ENCODE results near the gene PIF1. TPM values are rescaled to one million over a fixed set of nuclear protein-coding genes. Genes with fewer than 3 reads are reported as not detected.
"Not testable (repeated sequence)": the region's sequence is repeated elsewhere in the genome, so short reads cannot be mapped to it uniquely, and the experiment has no call there.

Gene PIF1
- total RNA-seq, 2 donors from 2014 or later, result 1.1 to 9.0 TPM

- Histone ChIP-seq H3K27me3 (replicated peaks; ENCODE audit: insufficient read depth) (no peaks in the 10 kb centered on the region), H3K9me3 (no peaks in the 10 kb centered on the region), H3K36me3 (no peaks in the 10 kb centered on the region), H3K4me1 (ENCODE audit: control insufficient read depth in 1 of 2, low read depth in 2 of 2) (peaks cover 0 to 9% of the 10 kb centered on the region in 2 donors), H3K27ac (no peak overlapping the region), H3K4me3 (no peak overlapping the region)
- no peak for TF ChIP-seq CTCF (IDR thresholded peaks at IDR 0.05)
- no peak for ATAC-seq (ENCODE audit: insufficient number of reproducible peaks, low FRiP score, low read depth)
- no peak for DNase-seq (ENCODE audit: low spot score)
These were observed 18.2 kb downstream of the PIF1 start for GRCh38 chr15:64807051-64807749.

DNA sequence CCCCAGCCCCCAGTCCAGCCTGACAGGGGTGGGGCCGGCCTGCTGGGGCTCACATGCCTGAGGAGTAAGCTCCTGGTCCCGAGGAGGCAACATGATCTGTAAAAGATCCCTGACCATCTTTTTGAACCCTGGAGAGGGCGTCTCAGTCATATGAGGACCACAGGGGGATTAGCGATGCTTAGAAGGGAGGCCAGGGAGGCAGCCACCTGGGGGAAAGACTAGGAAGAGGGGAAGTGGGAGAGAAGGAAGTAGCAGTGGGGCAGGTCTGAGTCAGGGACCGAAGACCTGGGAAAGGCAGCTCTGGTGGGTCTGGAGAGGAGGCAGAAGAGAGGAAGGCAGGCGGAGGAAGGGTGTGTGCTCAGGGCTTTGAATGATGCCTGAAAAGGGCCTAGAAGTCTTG lies 18.9 kb downstream of the PIF1 start:
- TF ChIP-seq CTCF (IDR thresholded peaks at IDR 0.05), result no peak
- ATAC-seq (ENCODE audit: insufficient number of reproducible peaks, low FRiP score, low read depth), result no peak
- Histone ChIP-seq H3K9me3 (no peaks in the 10 kb centered on the region), H3K27me3 (replicated peaks; ENCODE audit: insufficient read depth) (no peaks in the 10 kb centered on the region), H3K4me3 (no peak overlapping the region), H3K36me3 (no peaks in the 10 kb centered on the region), H3K27ac (no peak overlapping the region), H3K4me1 (ENCODE audit: control insufficient read depth in 1 of 2, low read depth in 2 of 2) (peaks cover 0 to 14% of the 10 kb centered on the region in 2 donors)
- DNase-seq (ENCODE audit: low spot score), result no peak

DNA sequence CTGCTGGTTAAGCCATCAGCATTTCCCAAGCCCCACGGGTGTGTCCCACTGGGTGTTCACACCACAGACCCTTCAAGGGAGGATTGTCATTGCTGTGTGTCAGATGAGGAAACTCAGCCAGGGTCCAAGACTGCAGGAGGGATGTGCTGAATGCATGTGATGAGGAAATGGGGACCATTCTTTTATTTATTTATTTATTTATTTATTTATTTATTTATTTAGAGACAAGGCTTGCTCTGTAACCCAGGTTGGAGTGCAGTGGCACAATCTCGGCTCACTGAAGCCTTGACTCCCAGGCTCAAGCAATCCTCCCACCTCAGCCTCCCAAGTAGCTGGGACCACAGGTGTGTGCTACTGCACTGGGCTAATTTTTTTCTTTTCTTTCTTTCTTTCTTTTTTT lies 20.8 kb downstream of the PIF1 start:
- H3K27ac ChIP-seq, result no peak overlapping the region
- ATAC-seq (ENCODE audit: insufficient number of reproducible peaks, low FRiP score, low read depth), result no peak
- no peak for TF ChIP-seq CTCF (IDR thresholded peaks at IDR 0.05)

GRCh38 chr15:64803526-64803925 lies 21.9 kb downstream of the PIF1 start:
- DNase-seq (ENCODE audit: low spot score), result no peak
- no peak for ATAC-seq (ENCODE audit: insufficient number of reproducible peaks, low FRiP score, low read depth)
- Histone ChIP-seq H3K9me3 (no peaks in the 10 kb centered on the region), H3K4me3 (no peak overlapping the region), H3K4me1 (ENCODE audit: control insufficient read depth in 1 of 2, low read depth in 2 of 2) (peaks cover 0 to 14% of the 10 kb centered on the region in 2 donors), H3K27ac (no peak overlapping the region), H3K36me3 (no peaks in the 10 kb centered on the region), H3K27me3 (replicated peaks; ENCODE audit: insufficient read depth) (no peaks in the 10 kb centered on the region)
- TF ChIP-seq CTCF (IDR thresholded peaks at IDR 0.05), result no peak

More for the DNA sequence above, 20.8 kb downstream of the PIF1 start:
- H3K27me3 ChIP-seq (replicated peaks; ENCODE audit: insufficient read depth), result no peaks in the 10 kb centered on the region
- no peaks in the 10 kb centered on the region for H3K9me3 ChIP-seq
- no peaks in the 10 kb centered on the region for H3K36me3 ChIP-seq
- DNase-seq (ENCODE audit: low spot score), result no peak
- H3K4me1 ChIP-seq (ENCODE audit: control insufficient read depth in 1 of 2, low read depth in 2 of 2), result peaks cover 0 to 14% of the 10 kb centered on the region in 2 donors
- no peak overlapping the region for H3K4me3 ChIP-seq

GRCh38 chr15:64800476-64800875 lies 25.0 kb downstream of the PIF1 start:
- no peak for ATAC-seq (ENCODE audit: insufficient number of reproducible peaks, low FRiP score, low read depth)
- peaks cover 0 to 7% of the 10 kb centered on the region in 2 donors for H3K4me1 ChIP-seq (ENCODE audit: control insufficient read depth in 1 of 2, low read depth in 2 of 2)

DNA sequence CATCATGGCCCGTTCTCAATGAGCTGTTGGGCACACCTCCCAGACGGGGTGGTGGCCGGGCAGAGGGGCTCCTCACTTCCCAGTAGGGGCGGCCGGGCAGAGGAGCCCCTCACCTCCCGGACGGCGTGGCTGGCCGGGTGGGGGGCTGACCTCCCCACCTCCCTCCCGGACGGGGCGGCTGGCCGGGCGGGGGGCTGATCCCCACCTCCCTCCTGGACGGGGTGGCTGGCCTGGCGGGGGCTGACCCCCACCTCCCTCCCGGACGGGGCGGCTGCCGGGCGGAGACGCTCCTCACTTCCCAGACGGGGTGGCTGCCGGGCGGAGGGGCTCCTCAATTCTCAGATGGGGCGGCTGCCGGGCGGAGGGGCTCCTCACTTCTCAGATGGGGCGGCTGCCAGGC lies 26.5 kb downstream of the PIF1 start:
- not testable (repeated sequence) for H3K4me1 ChIP-seq (ENCODE audit: control insufficient read depth in 1 of 2, low read depth in 2 of 2); H3K27ac ChIP-seq; H3K36me3 ChIP-seq; H3K27me3 ChIP-seq (replicated peaks; ENCODE audit: insufficient read depth); H3K4me3 ChIP-seq; H3K9me3 ChIP-seq; DNase-seq (ENCODE audit: low spot score); ATAC-seq (ENCODE audit: insufficient number of reproducible peaks, low FRiP score, low read depth)

More at GRCh38 chr15:64800476-64800875, 25.0 kb downstream of the PIF1 start:
- no peaks in the 10 kb centered on the region for H3K27me3 ChIP-seq (replicated peaks; ENCODE audit: insufficient read depth)
- H3K9me3 ChIP-seq, result no peaks in the 10 kb centered on the region
- DNase-seq (ENCODE audit: low spot score), result no peak
- H3K4me3 ChIP-seq, result no peak overlapping the region
- H3K36me3 ChIP-seq, result no peaks in the 10 kb centered on the region
- H3K27ac ChIP-seq, result no peak overlapping the region
- no peak for TF ChIP-seq CTCF (IDR thresholded peaks at IDR 0.05)

DNA sequence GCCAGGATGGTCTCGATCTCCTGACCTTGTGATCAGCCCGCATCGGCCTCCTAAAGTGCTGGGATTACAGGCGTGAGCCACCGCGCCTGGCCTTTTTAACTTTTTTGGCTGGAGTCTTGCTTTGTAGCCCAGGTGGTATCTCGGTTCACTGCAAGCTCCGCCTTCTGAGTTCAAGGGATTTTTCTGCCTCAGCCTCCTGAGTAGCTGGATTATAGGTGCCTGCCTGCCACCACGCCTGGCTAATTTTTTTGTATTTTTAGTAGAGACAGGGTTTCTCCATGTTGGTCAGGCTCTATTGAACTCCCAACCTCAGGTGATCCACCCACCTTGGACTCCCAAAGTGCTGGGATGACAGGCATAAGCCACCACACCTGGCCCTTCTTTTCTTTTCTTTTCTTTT lies 29.5 kb downstream of the PIF1 start:
- DNase-seq (ENCODE audit: low spot score); H3K27me3 ChIP-seq (replicated peaks; ENCODE audit: insufficient read depth); H3K36me3 ChIP-seq; H3K9me3 ChIP-seq; ATAC-seq (ENCODE audit: insufficient number of reproducible peaks, low FRiP score, low read depth); H3K27ac ChIP-seq; H3K4me1 ChIP-seq (ENCODE audit: control insufficient read depth in 1 of 2, low read depth in 2 of 2); H3K4me3 ChIP-seq: not testable (repeated sequence)

DNA sequence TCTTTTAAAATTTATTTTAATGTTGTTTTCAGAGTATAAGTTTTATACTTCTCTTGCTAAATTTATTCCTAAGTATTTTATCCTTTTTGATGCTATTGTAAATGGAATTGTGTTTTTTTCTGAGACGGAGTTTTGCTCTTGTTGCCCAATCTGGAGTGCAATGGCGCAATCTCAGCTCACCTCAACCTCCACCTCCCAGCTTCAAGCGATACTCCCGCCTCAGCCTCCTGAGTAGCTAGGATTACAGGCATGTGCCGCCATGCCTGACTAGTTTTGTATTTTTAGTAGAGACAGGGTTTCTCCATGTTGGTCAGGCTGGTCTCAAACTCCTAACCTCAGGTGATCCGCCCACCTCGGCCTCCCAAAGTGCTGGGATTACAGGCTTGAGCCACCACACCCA lies 30.1 kb downstream of the PIF1 start:
- H3K27ac ChIP-seq; H3K27me3 ChIP-seq (replicated peaks; ENCODE audit: insufficient read depth); H3K36me3 ChIP-seq; H3K9me3 ChIP-seq; ATAC-seq (ENCODE audit: insufficient number of reproducible peaks, low FRiP score, low read depth); H3K4me3 ChIP-seq; DNase-seq (ENCODE audit: low spot score); H3K4me1 ChIP-seq (ENCODE audit: control insufficient read depth in 1 of 2, low read depth in 2 of 2): not testable (repeated sequence)
